NCI-H2196 (cell line): ENCODE measurements around the gene CAST.
A peak's percentile ranks its signal among the peaks of the same experiment; 100 is the strongest.

Experiments used
- DNase-seq: peaks from one replicate; lab custom pipeline; 2025; ENCODE audit not compliant: unreplicated experiment; lab: John Stamatoyannopoulos, UW

CAST gene

GRCh38 chr5:96671441-96671840 is 9.3 kb downstream of the CAST start:
- no peak for DNase-seq

GRCh38 chr5:96673127-96673526 is 11.0 kb downstream of the CAST start:
- DNase-seq: no peak

- no peak for DNase-seq
Observed at GRCh38 chr5:96675882-96676281, 13.7 kb downstream of the CAST start.

- DNase-seq: no peak
Observed at GRCh38 chr5:96677496-96677895, 15.3 kb downstream of the CAST start.

GRCh38 chr5:96679293-96679692 is 17.1 kb downstream of the CAST start:
- no peak for DNase-seq

- DNase-seq: no peak
Observed at GRCh38 chr5:96680759-96681470, 18.7 kb downstream of the CAST start.

- no peak for DNase-seq
Observed at GRCh38 chr5:96683392-96683791, 21.2 kb downstream of the CAST start.

- DNase-seq: no peak
Observed at GRCh38 chr5:96683810-96684209, 21.6 kb downstream of the CAST start.

- no peak for DNase-seq
Observed at GRCh38 chr5:96687080-96687479, 24.9 kb downstream of the CAST start.

- DNase-seq: peak; percentile 14
Observed at GRCh38 chr5:96687812-96688453, 25.8 kb downstream of the CAST start.

GRCh38 chr5:96690861-96691260 is 28.7 kb downstream of the CAST start:
- no peak for DNase-seq

GRCh38 chr5:96691503-96692303 is 29.5 kb downstream of the CAST start:
- no peak for DNase-seq

- no peak for DNase-seq
Observed at GRCh38 chr5:96692441-96692840, 30.3 kb downstream of the CAST start.

- DNase-seq: no peak
Observed at GRCh38 chr5:96699186-96699820, 37.1 kb downstream of the CAST start.

- peak; percentile 62 for DNase-seq
Observed at GRCh38 chr5:96702503-96703383, 40.6 kb downstream of the CAST start.

- peak; percentile 21 for DNase-seq
Observed at GRCh38 chr5:96703384-96703920, 41.3 kb downstream of the CAST start.

- DNase-seq: no peak
Observed at GRCh38 chr5:96703995-96704394, 41.8 kb downstream of the CAST start.

GRCh38 chr5:96706433-96707111 is 44.4 kb downstream of the CAST start:
- no peak for DNase-seq

GRCh38 chr5:96708600-96708999 is 46.4 kb downstream of the CAST start:
- DNase-seq: no peak
